ENCODE data around the gene METTL5.
A peak's percentile ranks its signal among the peaks of the same experiment; 100 is the strongest.
"Not testable (repeated sequence)": the region's sequence is repeated elsewhere in the genome, so short reads cannot be mapped to it uniquely, and the experiment has no call there.

The METTL5 gene

GRCh38 chr2:169838743-169839489 lies 14.2 kb upstream of the METTL5 start:
- no peak for DNase-seq (ENCODE audit: extremely low spot score, insufficient read length, low read depth)
- no peak for FAIRE-seq

GRCh38 chr2:169834401-169834800 lies 9.7 kb upstream of the METTL5 start:
- DNase-seq (ENCODE audit: extremely low spot score, insufficient read length, low read depth) (no peak), FAIRE-seq (no peak)

DNA sequence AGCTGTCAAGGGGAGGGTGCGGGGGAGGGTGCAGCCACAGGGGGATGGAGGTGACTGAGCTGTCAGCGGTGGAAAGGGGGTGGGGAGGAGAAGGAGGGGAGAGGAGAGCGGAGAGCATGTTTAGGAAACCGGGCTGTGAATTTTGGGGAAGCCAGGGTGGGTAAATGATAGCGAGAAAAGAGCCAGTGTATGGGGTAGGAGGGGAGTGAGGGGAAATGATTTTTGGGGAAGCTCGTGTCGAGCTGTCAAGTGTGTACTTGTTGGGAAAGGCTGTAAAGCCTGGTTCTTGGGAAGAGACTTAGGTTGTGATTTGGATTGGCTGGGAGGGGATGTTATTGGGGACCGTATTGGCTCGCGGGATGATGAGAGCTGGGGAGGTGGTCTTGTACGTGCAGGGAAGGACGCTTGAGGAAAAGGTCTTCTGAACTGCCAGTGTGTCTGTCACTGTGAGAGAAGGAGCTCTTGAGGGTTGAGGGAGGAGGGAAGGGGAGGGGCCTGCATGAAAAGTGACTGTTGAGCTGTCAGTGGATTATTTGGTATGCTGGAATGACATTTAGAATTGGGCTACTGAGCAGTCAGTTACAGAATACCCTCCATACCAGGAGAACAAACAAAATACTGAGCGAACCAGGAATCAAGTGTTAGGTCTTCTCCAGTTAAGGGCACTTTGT lies 3.6 kb upstream of the METTL5 start:
- DNase-seq (ENCODE audit: extremely low spot score, insufficient read length, low read depth) (peak; percentile 12), FAIRE-seq (peak; percentile 59)

DNA sequence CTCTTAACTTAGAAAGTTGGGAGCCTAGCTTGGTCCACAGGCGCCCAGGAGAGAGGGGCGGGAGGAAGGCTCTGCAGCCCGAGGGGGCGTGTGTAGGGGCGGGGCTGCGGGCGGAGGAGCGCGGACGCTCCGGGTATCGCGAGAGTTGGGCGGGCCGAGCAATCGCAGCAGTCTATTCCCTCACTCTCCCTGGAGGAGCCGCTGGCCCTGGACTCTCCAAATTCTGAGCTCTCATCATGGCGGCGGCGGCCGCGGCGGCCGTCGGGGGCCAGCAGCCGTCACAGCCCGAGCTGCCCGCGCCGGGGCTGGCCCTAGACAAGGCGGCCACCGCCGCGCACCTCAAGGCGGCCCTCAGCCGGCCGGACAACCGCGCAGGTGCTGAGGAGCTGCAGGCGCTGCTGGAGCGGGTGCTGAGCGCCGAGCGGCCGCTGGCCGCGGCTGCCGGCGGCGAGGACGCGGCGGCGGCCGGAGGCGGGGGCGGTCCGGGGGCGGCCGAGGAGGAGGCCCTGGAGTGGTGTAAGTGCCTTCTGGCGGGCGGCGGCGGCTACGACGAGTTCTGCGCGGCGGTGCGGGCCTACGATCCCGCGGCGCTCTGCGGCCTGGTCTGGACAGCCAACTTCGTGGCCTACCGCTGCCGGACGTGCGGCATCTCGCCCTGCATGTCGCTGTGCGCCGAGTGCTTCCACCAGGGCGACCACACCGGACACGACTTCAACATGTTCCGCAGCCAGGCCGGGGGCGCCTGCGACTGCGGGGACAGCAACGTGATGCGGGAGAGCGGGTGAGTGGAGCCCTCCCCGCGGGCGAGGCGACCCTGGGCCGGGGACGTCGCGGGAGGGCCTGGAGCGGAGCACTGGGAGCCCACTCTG lies 2.8 kb upstream of the METTL5 start, which contains the start of gene UBR3:
Gene UBR3 (plus strand): TSS at position 183 of the 869 bp plus-strand sequence. CDS start 54 bp downstream, at position 237.
- DNase-seq (ENCODE audit: extremely low spot score, insufficient read length, low read depth) (peak; percentile 96), FAIRE-seq (peak; percentile 73)

- no peak for DNase-seq (ENCODE audit: extremely low spot score, insufficient read length, low read depth)
- no peak for FAIRE-seq
Measured at GRCh38 chr2:169823996-169824372, 721 bp downstream of the METTL5 start.

- FAIRE-seq = no peak
- no peak for DNase-seq (ENCODE audit: extremely low spot score, insufficient read length, low read depth)
Measured at GRCh38 chr2:169822785-169823392, 1.8 kb downstream of the METTL5 start.

DNA sequence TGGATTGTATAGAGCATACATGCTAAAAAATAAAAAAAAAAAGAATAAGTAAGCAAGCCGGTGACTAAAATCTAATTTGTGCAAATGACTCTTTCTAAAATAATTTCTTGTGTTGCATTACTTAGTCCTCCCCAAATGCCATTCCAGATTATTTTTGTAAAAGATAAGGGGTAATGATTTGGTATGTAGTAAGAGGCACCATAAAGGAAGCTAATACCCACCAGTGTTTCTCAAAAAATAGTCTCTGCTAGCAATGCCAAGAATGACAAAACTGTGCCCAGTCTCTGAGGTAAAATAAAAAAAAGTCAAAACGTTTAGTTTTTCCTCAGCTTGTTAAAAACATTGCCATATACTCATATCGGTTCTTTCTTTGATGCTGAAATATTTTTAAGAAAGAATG lies 2.7 kb downstream of the METTL5 start:
- DNase-seq (ENCODE audit: extremely low spot score, insufficient read length, low read depth) = no peak
- FAIRE-seq = no peak

DNA sequence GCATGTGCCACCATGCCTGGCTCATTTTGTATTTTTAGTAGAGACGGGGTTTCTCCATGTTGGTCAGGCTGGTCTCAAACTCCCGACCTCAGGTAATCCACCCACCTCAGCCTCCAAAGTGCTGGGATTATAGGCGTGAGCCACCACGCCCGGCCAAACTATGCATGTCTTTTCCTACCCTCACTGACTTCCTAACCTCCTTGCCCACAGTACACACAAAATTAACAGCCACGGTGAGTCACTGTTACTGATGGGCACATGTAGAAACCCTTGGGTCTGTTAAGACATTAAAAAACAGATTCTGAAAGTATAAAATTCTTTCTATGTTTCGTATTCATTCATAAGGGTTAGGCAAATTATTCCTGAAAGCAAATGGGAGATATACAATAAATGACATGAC lies 4.6 kb downstream of the METTL5 start:
- not testable (repeated sequence) for DNase-seq (ENCODE audit: extremely low spot score, insufficient read length, low read depth); FAIRE-seq

- no peak for DNase-seq (ENCODE audit: extremely low spot score, insufficient read length, low read depth)
- no peak for FAIRE-seq
Measured at GRCh38 chr2:169819106-169819505, 5.6 kb downstream of the METTL5 start.

- DNase-seq (ENCODE audit: extremely low spot score, insufficient read length, low read depth) = no peak
- no peak for FAIRE-seq
Measured at GRCh38 chr2:169818241-169818640, 6.5 kb downstream of the METTL5 start.

DNA sequence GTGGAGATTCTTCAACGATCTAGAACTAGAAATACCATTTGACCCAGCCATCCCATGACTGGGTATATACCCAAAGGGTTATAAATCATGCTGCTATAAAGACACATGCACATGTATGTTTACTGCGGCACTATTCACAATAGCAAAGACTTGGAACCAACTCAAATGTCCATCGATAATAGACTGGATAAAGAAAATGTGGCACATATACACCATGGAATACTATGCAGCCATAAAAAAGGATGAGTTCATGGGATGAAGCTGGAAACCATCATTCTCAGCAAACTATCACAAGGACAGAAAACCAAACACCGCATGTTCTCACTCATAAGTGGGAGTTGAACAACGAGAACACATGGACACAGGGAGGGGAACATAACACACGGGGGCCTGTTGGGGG lies 7.3 kb downstream of the METTL5 start:
- DNase-seq (ENCODE audit: extremely low spot score, insufficient read length, low read depth); FAIRE-seq: not testable (repeated sequence)

DNA sequence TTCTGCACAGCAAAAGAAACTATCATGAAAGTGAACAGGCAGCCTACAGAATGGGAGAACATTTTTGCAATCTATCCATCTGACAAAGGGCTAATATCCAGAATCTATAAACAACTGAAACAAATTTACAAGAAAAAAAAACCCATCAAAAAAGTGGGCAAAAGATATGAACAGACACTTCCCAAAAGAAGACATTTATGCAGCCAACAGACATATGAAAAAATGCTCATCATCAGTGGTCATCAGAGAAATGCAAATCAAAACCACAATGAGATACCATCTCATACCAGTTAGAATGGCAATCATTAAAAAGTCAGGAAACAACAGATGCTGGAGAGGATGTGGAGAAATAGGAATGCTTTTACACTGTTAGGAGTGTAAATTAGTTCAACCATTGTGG lies 7.7 kb downstream of the METTL5 start:
- FAIRE-seq; DNase-seq (ENCODE audit: extremely low spot score, insufficient read length, low read depth): not testable (repeated sequence)

- DNase-seq (ENCODE audit: extremely low spot score, insufficient read length, low read depth) (no peak), FAIRE-seq (peak; percentile 9)
Measured at GRCh38 chr2:169815849-169816248, 8.9 kb downstream of the METTL5 start.

GRCh38 chr2:169808221-169808620 lies 16.5 kb downstream of the METTL5 start:
- FAIRE-seq (no peak), DNase-seq (ENCODE audit: extremely low spot score, insufficient read length, low read depth) (no peak)

DNA sequence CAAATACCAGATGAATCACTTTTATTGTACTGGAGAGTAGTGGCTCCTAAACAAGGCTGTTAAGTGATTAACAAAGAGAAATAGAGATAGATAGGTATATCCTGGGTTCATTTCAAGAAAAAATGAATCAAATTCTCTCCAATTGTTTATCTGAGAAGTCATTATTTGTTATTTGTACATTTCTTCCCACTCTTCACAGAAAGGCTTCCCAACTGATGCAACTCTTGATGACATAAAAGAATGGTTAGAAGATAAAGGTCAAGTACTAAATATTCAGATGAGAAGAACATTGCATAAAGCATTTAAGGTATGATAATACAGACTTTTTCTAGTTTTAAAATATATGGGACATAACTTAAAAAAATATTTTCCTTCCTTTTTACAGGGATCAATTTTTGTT lies 18.1 kb downstream of the METTL5 start:
- no peak for DNase-seq (ENCODE audit: extremely low spot score, insufficient read length, low read depth)
- FAIRE-seq = no peak

GRCh38 chr2:169803480-169803879 lies 21.2 kb downstream of the METTL5 start:
- FAIRE-seq (no peak), DNase-seq (ENCODE audit: extremely low spot score, insufficient read length, low read depth) (no peak)

DNA sequence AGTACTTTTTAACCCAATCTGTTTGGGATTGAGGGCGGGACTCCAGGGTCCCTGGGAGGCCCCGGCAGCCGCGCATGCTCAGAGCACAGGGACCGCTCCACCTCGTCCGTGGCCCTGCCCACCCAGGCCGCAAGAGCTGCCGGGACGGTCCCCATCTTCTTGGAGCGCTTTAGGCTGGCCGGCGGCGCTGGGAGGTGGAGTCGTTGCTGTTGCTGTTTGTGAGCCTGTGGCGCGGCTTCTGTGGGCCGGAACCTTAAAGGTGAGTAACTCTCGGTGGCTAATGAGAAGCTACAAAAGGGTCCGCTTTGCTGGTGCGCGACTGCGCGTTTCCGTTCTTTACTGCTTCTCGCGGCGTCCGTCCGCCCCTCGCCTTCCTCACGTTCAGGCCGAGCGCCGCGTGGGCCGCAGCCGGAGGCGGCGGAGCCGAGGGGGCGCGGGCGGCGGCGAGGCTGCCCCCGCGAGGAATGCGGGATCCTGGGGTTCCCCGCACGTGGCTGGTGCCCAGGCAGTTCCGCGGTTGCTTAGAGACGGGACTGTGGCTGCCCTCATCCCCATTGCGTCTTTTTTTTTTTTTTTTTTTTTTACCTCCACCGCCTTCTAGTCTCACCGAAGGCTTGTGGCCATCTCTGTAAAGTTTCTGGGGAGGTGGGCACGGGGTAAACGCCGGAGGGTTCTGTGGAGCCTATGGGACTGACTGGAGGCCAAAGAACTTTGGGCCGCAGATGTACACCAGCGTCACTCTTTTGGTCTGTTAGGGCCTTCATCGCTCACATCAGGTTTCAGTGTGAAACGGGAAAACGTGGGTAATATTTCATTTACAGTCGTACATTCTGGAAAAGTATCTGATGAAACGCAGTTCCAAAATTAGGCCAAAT lies 25.8 kb downstream of the METTL5 start, which contains the start of gene SSB:
Gene SSB (plus strand): TSS at position 154 of the 875 bp plus-strand sequence. CDS start 2,090 bp downstream, outside the sequence.
- peak; percentile 97 for FAIRE-seq
- DNase-seq (ENCODE audit: extremely low spot score, insufficient read length, low read depth) = peak; percentile 89

GRCh38 chr2:169798397-169798717 lies 26.3 kb downstream of the METTL5 start:
- no peak for FAIRE-seq
- no peak for DNase-seq (ENCODE audit: extremely low spot score, insufficient read length, low read depth)

DNA sequence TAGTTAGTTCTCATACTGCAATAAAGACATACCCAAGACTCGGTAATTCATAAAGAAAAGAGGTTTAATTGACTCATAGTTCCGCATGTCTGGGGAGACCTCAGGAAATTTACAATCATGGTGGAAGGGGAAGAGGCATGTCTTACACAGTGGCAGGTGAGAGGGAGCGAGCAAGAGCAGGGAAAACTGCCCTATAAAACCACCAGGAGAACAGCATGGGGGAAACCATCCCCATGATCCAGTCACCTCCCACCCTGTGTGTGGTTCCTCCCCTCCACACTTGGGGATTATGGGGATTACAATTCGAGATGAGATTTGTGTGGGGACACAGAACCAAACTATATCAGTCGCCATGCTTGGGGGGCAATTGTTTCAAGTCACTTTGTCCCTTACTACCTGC lies 27.1 kb downstream of the METTL5 start:
- DNase-seq (ENCODE audit: extremely low spot score, insufficient read length, low read depth) (no peak), FAIRE-seq (no peak)
